ENCODE results near the gene MYO9A. TPM values are rescaled to one million over a fixed set of nuclear protein-coding genes. Genes with fewer than 3 reads are reported as not detected.

The MYO9A gene
- total and polyA plus RNA-seq, 11 donors, result 3.2 to 33.9 (median 29.9) TPM

DNA sequence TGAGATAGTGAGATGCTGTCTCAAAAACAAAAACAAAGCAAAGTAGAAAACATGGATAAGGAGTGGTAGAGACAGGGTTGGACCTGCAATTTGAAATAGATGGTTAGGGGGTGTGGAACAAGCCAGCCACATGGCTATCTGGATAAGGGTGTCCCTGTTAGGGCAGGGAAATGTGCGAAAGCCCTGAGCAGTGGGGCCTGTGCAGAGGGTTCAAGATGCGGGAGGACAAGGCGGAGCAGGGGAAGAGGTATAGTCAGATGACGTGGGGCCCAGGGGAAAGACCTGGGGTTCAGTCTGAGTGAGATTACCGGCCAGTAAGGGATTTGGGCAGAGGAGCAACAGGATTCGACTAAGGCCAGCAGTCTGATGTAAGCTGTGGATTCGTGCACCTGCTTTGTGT, 326.0 kb downstream of the MYO9A start:
- Histone ChIP-seq H3K4me3 (no peak overlapping the region), H3K27me3 (no peaks in the 10 kb centered on the region), H3K4me1 (peaks cover 0 to 4% (median 0%) of the 10 kb centered on the region in 12 donors), H3K9me3 (no peaks in the 10 kb centered on the region), H3K36me3 (no peaks in the 10 kb centered on the region), H3K27ac (no peak overlapping the region)
- TF ChIP-seq, protein P1, sequence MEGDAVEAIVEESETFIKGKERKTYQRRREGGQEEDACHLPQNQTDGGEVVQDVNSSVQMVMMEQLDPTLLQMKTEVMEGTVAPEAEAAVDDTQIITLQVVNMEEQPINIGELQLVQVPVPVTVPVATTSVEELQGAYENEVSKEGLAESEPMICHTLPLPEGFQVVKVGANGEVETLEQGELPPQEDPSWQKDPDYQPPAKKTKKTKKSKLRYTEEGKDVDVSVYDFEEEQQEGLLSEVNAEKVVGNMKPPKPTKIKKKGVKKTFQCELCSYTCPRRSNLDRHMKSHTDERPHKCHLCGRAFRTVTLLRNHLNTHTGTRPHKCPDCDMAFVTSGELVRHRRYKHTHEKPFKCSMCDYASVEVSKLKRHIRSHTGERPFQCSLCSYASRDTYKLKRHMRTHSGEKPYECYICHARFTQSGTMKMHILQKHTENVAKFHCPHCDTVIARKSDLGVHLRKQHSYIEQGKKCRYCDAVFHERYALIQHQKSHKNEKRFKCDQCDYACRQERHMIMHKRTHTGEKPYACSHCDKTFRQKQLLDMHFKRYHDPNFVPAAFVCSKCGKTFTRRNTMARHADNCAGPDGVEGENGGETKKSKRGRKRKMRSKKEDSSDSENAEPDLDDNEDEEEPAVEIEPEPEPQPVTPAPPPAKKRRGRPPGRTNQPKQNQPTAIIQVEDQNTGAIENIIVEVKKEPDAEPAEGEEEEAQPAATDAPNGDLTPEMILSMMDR (IDR thresholded peaks at IDR 0.05), result no peak
- TF ChIP-seq POLR2A (IDR thresholded peaks at IDR 0.05), result no peak
- intact Hi-C loops (cut with DNase I), result no loop called here
- DNase-seq, result no peak
- WGBS, 4 donors, result 88 to 91% (median 89%) methylated on average over 7 of the region's 7 CpGs
- no peak for ATAC-seq

DNA sequence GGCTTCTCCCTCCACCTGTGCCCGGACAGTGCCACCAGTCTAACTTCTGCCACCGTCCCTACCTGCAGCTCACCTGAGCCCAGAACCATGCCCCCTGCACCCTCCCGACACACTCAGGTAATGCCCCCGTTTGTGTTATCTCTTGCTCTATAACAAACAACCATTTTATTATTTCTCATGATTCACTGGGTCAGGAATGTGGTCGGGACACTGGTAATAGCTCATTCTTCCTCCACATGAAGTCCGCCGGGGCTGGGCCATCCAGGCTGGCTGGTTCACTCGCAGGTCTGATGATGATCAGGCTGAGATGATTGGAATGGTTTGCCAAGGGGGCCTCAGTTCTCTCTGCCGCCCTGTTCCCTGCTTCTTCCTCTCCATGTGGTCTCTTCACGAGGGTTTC, 327.9 kb downstream of the MYO9A start:
- Histone ChIP-seq H3K4me3 (no peak overlapping the region), H3K36me3 (no peaks in the 10 kb centered on the region), H3K27me3 (no peaks in the 10 kb centered on the region), H3K4me1 (peaks cover 0 to 4% (median 0%) of the 10 kb centered on the region in 12 donors), H3K27ac (no peak overlapping the region), H3K9me3 (no peaks in the 10 kb centered on the region)
- DNase-seq (no peak), ATAC-seq (no peak)
- WGBS, 4 donors, result 81 to 86% (median 82%) methylated on average over 10 of the region's 10 CpGs
- TF ChIP-seq, protein P1 (IDR thresholded peaks at IDR 0.05), result no peak
- intact Hi-C loops (cut with DNase I), result no loop called here

DNA sequence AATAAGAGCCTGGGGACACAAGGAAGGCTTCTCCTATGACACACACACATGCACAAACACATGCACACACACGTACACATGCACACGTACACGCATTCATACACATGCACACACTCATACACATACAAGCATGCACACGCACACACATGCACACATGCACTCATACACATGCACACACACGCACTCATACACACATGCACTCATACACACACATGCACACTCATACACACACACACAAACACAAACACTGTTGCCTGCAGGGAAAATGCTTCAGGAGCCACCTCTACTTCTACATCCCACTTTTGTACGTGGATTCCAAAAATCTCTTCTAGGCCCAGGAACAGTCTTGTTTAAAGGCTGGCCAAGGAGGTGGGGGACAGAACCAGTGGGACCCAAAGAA, 328.3 kb downstream of the MYO9A start:
- no peaks in the 10 kb centered on the region for H3K9me3 ChIP-seq
- no peak for ATAC-seq
- no peak for DNase-seq
- no peaks in the 10 kb centered on the region for H3K36me3 ChIP-seq
- TF ChIP-seq POLR2A (IDR thresholded peaks at IDR 0.05), result no peak
- TF ChIP-seq, protein P1 (IDR thresholded peaks at IDR 0.05), result no peak
- 85 to 94% (median 91%) methylated on average over 6 of the region's 6 CpGs for WGBS, 4 donors
- intact Hi-C loops (cut with DNase I), result loop anchor here in 2 of 10 donors (5.0 to 10.0 kb wide), 2 partner anchors 37 to 365 kb away; no protein-coding TSS in a partner anchor
- H3K4me1 ChIP-seq, result peaks cover 0 to 4% (median 0%) of the 10 kb centered on the region in 12 donors
- no peaks in the 10 kb centered on the region for H3K27me3 ChIP-seq
- no peak overlapping the region for H3K27ac ChIP-seq
- no peak overlapping the region for H3K4me3 ChIP-seq

DNA sequence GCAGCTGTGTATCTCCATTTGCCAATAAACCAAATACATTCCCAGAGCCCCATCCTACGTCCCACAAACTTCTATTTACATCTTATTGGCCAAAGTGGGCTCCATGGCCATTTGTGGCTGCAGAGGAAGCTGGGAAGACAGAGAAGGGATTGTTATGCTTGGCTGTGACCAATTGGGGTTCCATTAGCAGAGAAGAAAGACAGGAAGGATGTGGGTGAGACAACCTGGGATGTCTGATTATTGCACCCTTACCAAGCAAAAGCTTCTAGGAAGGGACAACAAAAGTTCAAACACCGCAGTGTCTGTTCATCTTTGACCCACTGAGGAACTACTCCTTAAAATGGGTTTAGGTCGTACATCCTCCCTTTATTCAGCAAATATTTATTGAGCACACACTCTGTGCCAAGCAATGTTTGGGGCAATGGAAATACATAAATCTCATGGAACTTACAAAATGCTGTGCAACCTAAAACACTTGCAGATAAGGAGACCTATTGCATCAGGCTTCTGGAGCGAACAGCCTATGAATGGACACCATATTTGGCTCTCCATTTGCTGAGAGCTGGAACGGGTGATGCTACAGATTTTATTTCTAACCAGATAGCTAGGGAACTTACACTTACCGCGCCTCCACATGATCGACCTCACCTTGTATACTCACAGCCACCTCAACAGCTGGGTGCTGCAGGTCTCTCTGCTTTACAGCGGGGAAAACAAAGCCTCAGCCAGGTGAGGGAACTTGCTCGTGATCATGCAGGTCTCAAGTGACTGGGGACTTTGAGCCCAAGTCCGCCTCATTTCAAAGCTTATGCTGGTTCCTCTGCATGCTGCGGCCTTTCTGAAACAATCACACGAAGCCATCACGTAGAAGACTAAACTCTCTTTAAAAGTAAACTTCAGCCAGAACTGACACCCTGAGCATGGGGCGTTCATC, 329.0 kb downstream of the MYO9A start:
- no peak for DNase-seq
- intact Hi-C loops (cut with DNase I), result loop anchor here in 2 of 10 donors (5.0 to 10.0 kb wide), 2 partner anchors 37 to 366 kb away; no protein-coding TSS in a partner anchor
- no peak overlapping the region for H3K4me3 ChIP-seq
- no peaks in the 10 kb centered on the region for H3K27me3 ChIP-seq
- TF ChIP-seq, protein P1 (IDR thresholded peaks at IDR 0.05), result no peak
- no peak for TF ChIP-seq POLR2A (IDR thresholded peaks at IDR 0.05)
- no peak for ATAC-seq
- no peak overlapping the region for H3K27ac ChIP-seq
- no peaks in the 10 kb centered on the region for H3K9me3 ChIP-seq
- no peaks in the 10 kb centered on the region for H3K36me3 ChIP-seq
- H3K4me1 ChIP-seq, result peaks cover 0 to 4% (median 0%) of the 10 kb centered on the region in 12 donors
- WGBS, 4 donors, result 85 to 89% (median 88%) methylated on average over 15 of the region's 15 CpGs

All from heart left ventricle (tissue), 16 donors.